ENCODE results near the gene KRT26. TPM values are rescaled to one million over a fixed set of nuclear protein-coding genes. Genes with fewer than 3 reads are reported as not detected.

KRT26 gene
- total RNA-seq, 1 experiment from 2014 or later = not detected

DNA sequence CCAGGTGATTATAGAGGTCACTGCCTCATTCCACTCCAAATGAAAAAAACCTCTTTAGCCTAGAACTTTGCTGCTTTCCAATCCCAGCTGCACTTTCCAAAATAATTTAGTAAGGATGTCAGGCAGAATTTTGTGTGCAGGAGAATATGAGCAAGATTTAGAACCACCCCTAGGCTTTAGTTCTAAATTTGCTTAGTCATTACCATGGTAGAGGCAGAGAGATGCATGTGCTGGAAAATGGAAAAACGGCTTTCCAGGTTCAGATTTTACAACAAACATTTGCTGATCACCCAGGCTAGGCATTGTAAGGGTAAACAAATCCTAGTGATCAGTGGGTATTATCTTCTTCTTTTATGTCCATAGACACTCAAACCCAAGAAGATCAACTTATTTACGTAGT, 6.3 kb downstream of the KRT26 start:
- H3K27ac Mint-ChIP-seq (ENCODE audit: low read depth, unreplicated experiment) = no peak overlapping the region

GRCh38 chr17:40763752-40764151, 8.2 kb downstream of the KRT26 start:
- POLR2A ChIA-PET = interaction anchor here (0.7 kb wide), 1 partner anchor 150 kb away, joined by 3 read pairs; no protein-coding TSS in a partner anchor
- CTCF ChIA-PET = interaction anchor here (1.0 kb wide), 1 partner anchor 28 kb away, joined by 4 read pairs; no protein-coding TSS in a partner anchor

More for the DNA sequence above, 6.3 kb downstream of the KRT26 start:
- no peak for DNase-seq (ENCODE audit: unreplicated experiment)
- H3K4me3 Mint-ChIP-seq (ENCODE audit: unreplicated experiment) = no peak overlapping the region
- H3K9me3 Mint-ChIP-seq (ENCODE audit: unreplicated experiment) = peaks cover 19% of the 10 kb centered on the region
- H3K27me3 Mint-ChIP-seq (ENCODE audit: insufficient read depth, unreplicated experiment) = peaks cover 10% of the 10 kb centered on the region
- TF ChIP-seq, protein P1, sequence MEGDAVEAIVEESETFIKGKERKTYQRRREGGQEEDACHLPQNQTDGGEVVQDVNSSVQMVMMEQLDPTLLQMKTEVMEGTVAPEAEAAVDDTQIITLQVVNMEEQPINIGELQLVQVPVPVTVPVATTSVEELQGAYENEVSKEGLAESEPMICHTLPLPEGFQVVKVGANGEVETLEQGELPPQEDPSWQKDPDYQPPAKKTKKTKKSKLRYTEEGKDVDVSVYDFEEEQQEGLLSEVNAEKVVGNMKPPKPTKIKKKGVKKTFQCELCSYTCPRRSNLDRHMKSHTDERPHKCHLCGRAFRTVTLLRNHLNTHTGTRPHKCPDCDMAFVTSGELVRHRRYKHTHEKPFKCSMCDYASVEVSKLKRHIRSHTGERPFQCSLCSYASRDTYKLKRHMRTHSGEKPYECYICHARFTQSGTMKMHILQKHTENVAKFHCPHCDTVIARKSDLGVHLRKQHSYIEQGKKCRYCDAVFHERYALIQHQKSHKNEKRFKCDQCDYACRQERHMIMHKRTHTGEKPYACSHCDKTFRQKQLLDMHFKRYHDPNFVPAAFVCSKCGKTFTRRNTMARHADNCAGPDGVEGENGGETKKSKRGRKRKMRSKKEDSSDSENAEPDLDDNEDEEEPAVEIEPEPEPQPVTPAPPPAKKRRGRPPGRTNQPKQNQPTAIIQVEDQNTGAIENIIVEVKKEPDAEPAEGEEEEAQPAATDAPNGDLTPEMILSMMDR (IDR thresholded peaks at IDR 0.05; ENCODE audit: unreplicated experiment) = no peak
- H3K4me1 Mint-ChIP-seq (ENCODE audit: insufficient read depth, unreplicated experiment) = no peaks in the 10 kb centered on the region
- ChIA-PET POLR2A (no interaction called here), CTCF (no interaction called here)
- BruUV-seq (replicated peaks) = no TSS peak
- intact Hi-C loops (cut with micrococcal nuclease) = no loop called here
- peaks cover 5% of the 10 kb centered on the region for H3K36me3 Mint-ChIP-seq (ENCODE audit: insufficient read depth, unreplicated experiment)

GRCh38 chr17:40760105-40761016, 11.6 kb downstream of the KRT26 start:
- POLR2A ChIA-PET = interaction anchor here (0.7 kb wide), 1 partner anchor 761 kb away, joined by 6 read pairs; no protein-coding TSS in a partner anchor
- no peak overlapping the region for H3K27ac Mint-ChIP-seq (ENCODE audit: low read depth, unreplicated experiment)
- peaks cover 5% of the 10 kb centered on the region for H3K36me3 Mint-ChIP-seq (ENCODE audit: insufficient read depth, unreplicated experiment)
- intact Hi-C loops (cut with micrococcal nuclease) = no loop called here
- no peak overlapping the region for H3K4me3 Mint-ChIP-seq (ENCODE audit: unreplicated experiment)
- TF ChIP-seq, protein P1 (IDR thresholded peaks at IDR 0.05; ENCODE audit: unreplicated experiment) = no peak
- CTCF ChIA-PET = interaction anchor here (0.6 to 0.7 kb wide), 2 partner anchors 103 to 109 kb away, joined by 3 read pairs; no protein-coding TSS in a partner anchor
- DNase-seq (ENCODE audit: unreplicated experiment) = no peak
- BruUV-seq (replicated peaks) = no TSS peak
- H3K27me3 Mint-ChIP-seq (ENCODE audit: insufficient read depth, unreplicated experiment) = peaks cover 35% of the 10 kb centered on the region
- no peaks in the 10 kb centered on the region for H3K4me1 Mint-ChIP-seq (ENCODE audit: insufficient read depth, unreplicated experiment)
- peaks cover 39% of the 10 kb centered on the region for H3K9me3 Mint-ChIP-seq (ENCODE audit: unreplicated experiment)

More at GRCh38 chr17:40763752-40764151, 8.2 kb downstream of the KRT26 start:
- TF ChIP-seq, protein P1 (IDR thresholded peaks at IDR 0.05; ENCODE audit: unreplicated experiment) = no peak
- no TSS peak for BruUV-seq (replicated peaks)
- H3K27ac Mint-ChIP-seq (ENCODE audit: low read depth, unreplicated experiment) = no peak overlapping the region
- peaks cover 31% of the 10 kb centered on the region for H3K9me3 Mint-ChIP-seq (ENCODE audit: unreplicated experiment)
- intact Hi-C loops (cut with micrococcal nuclease) = no loop called here
- H3K4me1 Mint-ChIP-seq (ENCODE audit: insufficient read depth, unreplicated experiment) = no peaks in the 10 kb centered on the region
- peaks cover 5% of the 10 kb centered on the region for H3K36me3 Mint-ChIP-seq (ENCODE audit: insufficient read depth, unreplicated experiment)
- no peak for DNase-seq (ENCODE audit: unreplicated experiment)
- no peak overlapping the region for H3K4me3 Mint-ChIP-seq (ENCODE audit: unreplicated experiment)
- peaks cover 15% of the 10 kb centered on the region for H3K27me3 Mint-ChIP-seq (ENCODE audit: insufficient read depth, unreplicated experiment)

- no TSS peak for BruUV-seq (replicated peaks)
- Mint-ChIP-seq H3K4me3 (ENCODE audit: unreplicated experiment) (no peak within 1 kb of the TSS), H3K9me3 (ENCODE audit: unreplicated experiment) (peaks cover 19% of the 10 kb centered on the region), H3K27me3 (ENCODE audit: insufficient read depth, unreplicated experiment) (peaks cover 67% of the 10 kb centered on the region), H3K27ac (ENCODE audit: low read depth, unreplicated experiment) (no peak within 1 kb of the TSS), H3K4me1 (ENCODE audit: insufficient read depth, unreplicated experiment) (no peaks in the 10 kb centered on the region), H3K36me3 (ENCODE audit: insufficient read depth, unreplicated experiment) (no peaks in the 10 kb centered on the region)
- TF ChIP-seq, protein P1 (IDR thresholded peaks at IDR 0.05; ENCODE audit: unreplicated experiment) = no peak
- ChIA-PET CTCF (no interaction called here), POLR2A (no interaction called here)
- intact Hi-C loops (cut with micrococcal nuclease) = no loop called here
- DNase-seq (ENCODE audit: unreplicated experiment) = no peak
Observed at GRCh38 chr17:40755231-40755630, 16.8 kb downstream of the KRT26 start, which contains the start of gene KRT25. Gene KRT25, minus strand, starts transcription at chr17:40755331. Its CDS starts 60 bp downstream, at chr17:40755271.

All from MCF 10A (cell line).